ENCODE measurements around the gene DTX1.

Gene DTX1

DNA sequence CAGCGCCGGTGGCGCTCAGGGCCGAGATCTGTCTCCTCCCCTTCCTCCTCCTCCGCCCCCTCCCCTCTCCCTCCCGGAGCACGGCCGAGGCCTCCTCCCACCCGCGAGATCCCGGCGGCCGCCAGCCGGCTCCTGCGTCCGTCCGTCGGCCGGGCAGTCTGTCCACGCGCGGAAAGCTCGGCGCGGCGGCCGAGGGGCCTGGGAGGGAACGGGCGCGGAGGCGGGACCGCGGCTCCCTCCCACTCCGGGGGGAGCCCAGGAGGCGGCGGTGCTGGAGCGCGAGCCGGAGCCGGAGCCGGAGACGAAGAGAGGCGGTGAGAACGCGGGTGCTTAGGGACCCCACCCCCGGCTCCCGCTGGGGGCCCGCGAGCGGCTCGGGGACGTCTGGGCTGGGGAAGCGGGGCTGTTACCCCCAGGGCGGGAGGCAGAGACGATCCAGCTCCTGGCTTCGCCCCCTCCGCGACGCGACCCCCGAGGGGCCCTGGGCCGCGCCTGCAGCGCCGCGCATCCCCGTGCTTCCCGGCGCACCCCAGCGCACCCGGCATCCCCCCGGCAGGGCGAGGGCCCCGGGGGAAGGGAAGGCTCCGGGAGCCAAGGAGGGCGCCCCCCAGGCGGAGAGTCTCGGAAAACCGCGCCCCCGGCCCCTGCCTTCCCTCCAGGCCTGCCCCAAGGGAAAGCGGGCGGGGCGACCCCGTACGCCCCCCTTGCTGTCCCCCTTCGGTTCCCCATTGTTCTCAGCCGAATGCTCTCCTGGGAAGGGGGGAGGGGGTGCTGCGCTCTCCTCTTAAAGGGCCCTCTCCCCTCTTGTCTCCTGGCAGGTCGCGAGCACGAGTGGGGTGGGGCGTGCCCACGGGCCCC, at the start of gene DTX1:
TSS of gene DTX1 (plus strand) at position 100 of the 858 bp plus-strand sequence. CDS start 1,463 bp downstream, outside the sequence.
- TF ChIP-seq, protein P1, sequence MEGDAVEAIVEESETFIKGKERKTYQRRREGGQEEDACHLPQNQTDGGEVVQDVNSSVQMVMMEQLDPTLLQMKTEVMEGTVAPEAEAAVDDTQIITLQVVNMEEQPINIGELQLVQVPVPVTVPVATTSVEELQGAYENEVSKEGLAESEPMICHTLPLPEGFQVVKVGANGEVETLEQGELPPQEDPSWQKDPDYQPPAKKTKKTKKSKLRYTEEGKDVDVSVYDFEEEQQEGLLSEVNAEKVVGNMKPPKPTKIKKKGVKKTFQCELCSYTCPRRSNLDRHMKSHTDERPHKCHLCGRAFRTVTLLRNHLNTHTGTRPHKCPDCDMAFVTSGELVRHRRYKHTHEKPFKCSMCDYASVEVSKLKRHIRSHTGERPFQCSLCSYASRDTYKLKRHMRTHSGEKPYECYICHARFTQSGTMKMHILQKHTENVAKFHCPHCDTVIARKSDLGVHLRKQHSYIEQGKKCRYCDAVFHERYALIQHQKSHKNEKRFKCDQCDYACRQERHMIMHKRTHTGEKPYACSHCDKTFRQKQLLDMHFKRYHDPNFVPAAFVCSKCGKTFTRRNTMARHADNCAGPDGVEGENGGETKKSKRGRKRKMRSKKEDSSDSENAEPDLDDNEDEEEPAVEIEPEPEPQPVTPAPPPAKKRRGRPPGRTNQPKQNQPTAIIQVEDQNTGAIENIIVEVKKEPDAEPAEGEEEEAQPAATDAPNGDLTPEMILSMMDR (IDR thresholded peaks at IDR 0.05; ENCODE audit: low read depth, low read length): no peak
- peak within 1 kb of the TSS; percentile 30; the same call in 1 of the 2 replicates for H3K4me3 ChIP-seq (ENCODE audit: low read depth, low read length)

DNA sequence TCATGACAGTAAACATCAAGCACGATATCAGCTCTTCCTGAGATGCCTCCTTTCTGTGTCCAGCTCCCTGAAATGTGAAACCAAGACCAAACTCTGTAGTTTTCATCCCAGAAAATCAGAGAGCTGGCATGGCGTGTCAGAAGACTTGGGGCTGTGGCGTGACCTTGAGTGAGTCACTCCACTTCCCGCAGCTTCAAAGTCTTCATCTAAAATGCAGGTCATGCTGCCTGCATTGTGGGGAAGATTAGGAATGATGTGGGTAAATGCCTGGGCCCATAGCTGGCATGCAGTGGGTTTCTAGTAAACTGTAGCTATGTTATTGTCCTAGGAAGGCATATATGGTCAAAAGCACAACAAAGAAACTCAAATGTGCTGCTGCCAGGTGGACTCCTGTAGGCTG, 49.4 kb upstream of the DTX1 start:
- no peak overlapping the region for H3K4me3 ChIP-seq (ENCODE audit: low read depth, low read length)
- TF ChIP-seq, protein P1 (IDR thresholded peaks at IDR 0.05; ENCODE audit: low read depth, low read length): no peak

DNA sequence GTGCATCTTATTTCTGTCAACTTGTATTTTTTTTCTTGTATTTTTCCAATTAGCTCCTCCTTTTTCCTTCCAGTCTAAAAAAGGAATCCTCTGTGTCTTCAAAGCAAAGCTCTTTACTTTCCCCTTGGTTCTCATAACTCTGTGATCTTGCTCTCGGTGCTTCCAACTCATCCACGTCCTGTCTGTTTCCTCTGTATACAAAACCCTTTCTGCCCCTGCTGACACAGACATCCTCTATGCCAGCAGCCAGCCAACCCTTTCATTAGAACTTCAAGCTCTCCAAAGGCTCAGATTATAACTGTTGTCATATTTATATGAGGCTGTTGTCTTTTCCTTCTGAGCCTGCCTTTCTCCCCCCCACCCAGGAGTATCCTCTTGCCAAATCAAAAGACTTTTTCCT, 45.8 kb upstream of the DTX1 start:
- TF ChIP-seq, protein P1 (IDR thresholded peaks at IDR 0.05; ENCODE audit: low read depth, low read length): no peak
- H3K4me3 ChIP-seq (ENCODE audit: low read depth, low read length): no peak overlapping the region

DNA sequence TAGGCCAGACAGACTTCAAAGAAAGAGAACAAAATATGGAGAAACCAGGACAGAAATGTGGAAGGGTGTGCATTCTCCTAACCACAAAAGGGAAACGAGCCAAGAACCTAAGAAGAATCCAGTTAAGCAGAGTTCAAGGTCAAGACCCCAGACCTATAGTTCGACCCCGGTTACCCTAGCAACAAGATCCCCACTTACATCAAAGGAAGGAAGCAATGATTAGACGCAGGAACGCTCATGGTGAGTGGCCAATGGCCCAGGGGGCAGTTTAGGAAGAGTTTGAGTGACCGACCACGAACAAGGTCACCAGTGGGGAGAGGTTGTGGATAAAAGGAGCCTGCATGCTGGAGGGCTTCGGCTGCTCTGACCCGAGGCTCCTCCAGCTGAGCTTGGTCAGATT, 42.0 kb upstream of the DTX1 start:
- no peak overlapping the region for H3K4me3 ChIP-seq (ENCODE audit: low read depth, low read length)
- TF ChIP-seq, protein P1 (IDR thresholded peaks at IDR 0.05; ENCODE audit: low read depth, low read length): no peak

DNA sequence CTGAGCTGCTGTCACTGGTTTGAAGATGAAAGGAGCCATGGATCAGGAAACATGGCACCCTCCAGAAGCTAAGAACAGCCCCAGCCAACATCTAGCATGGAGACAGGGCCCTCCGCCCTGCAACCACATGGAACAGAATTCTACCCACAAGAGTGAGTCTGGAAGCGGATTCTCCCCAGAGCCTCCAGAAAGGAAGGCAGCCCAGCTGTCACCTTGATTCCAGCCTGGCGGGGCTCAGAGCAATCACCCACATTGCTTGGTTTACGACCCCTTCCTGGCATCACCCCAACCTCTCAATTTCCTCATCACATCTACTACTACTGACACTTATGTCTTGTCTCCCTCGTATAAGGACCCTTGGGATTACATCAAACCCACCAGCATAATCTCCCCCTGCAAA, 39.7 kb upstream of the DTX1 start:
- H3K4me3 ChIP-seq (ENCODE audit: low read depth, low read length): no peak overlapping the region
- TF ChIP-seq, protein P1 (IDR thresholded peaks at IDR 0.05; ENCODE audit: low read depth, low read length): no peak

DNA sequence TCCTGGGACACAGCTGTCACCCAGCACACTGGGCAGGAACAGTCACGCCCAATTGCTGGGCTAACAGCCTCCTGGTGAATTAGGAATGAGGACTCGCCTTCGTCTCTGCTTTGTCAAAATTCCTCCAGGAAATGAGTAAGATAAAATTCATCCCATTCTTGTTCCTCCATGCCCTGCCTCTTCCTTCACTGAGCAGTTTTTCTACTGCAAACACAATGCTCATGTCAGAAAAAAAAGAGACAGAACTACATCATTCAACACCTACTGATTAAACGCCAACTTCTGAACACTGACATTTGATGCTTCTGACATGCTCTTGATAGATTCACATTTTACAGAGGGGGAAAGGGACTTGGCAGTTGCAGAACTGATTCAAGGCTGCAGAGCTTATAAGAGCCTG, 37.5 kb upstream of the DTX1 start:
- TF ChIP-seq, protein P1 (IDR thresholded peaks at IDR 0.05; ENCODE audit: low read depth, low read length): no peak

DNA sequence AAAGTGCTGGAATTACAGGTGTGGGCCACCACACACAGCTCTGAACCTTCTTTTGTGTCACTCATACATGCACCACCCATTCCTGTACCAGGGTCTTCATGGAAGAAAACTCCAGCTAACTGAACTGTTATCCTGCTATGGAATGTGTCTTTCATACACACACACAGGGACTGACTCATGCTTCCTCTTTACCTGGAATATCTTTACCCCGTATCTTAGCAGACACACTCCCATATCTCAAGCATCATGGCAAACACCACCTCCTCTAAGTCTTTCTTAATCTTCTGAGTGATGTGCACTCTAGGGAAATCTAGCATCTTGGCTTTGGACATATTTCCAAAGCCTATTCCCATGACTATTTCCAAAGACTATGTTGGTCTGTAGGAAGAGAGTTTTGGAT, 35.0 kb upstream of the DTX1 start:
- TF ChIP-seq, protein P1 (IDR thresholded peaks at IDR 0.05; ENCODE audit: low read depth, low read length): no peak
- no peak overlapping the region for H3K4me3 ChIP-seq (ENCODE audit: low read depth, low read length)

More for the DNA sequence above, 37.5 kb upstream of the DTX1 start:
- H3K4me3 ChIP-seq (ENCODE audit: low read depth, low read length): no peak overlapping the region

All from WI38 (cell line).